Astrocyte (in vitro differentiated cells and primary cell): ENCODE measurements around the gene PCED1B.

ENCODE experiments used
- CTCF ChIP-seq: IDR thresholded peaks from 2 replicates; pipeline ENCODE4 v1.5.1; 2011; ENCODE audit warnings: low read depth, mild to moderate bottlenecking, inconsistent platforms, low read length, moderate library complexity; ENCODE audit not compliant: insufficient read depth
- EZH2 ChIP-seq: IDR thresholded peaks from 2 replicates; pipeline ENCODE4 v1.6.1; 2012; ENCODE audit warnings: mild to moderate bottlenecking, low read length, inconsistent platforms; ENCODE audit not compliant: insufficient read depth

GRCh38 chr12:47084172-47084571 is 4.8 kb downstream of the PCED1B start:
- no peak for TF ChIP-seq CTCF
- no peak for TF ChIP-seq EZH2
